AG10803 (cell line): ENCODE results near the gene SIGLEC5.

ENCODE experiments used
- DNase-seq: peaks from one replicate; pipeline ENCODE4 v3.0.0; 2010; ENCODE audit warnings: low read depth
- H3K4me3 ChIP-seq: 2 replicates; pipeline ENCODE4 v1.5.1; 2011; ENCODE audit warnings: mild to moderate bottlenecking, low read length, control low read depth
- TF ChIP-seq, protein P1 (sequence below): conservative IDR thresholded peaks from 2 replicates; pipeline ENCODE4 v1.5.1; 2011; ENCODE audit warnings: mild to moderate bottlenecking, low read length, control low read depth, inconsistent platforms

The SIGLEC5 gene

GRCh38 chr19:51627491-51628138 lies 2.6 kb downstream of the SIGLEC5 start:
- DNase-seq: no peak
- H3K4me3 ChIP-seq: no peak overlapping the region
- TF ChIP-seq, protein P1, sequence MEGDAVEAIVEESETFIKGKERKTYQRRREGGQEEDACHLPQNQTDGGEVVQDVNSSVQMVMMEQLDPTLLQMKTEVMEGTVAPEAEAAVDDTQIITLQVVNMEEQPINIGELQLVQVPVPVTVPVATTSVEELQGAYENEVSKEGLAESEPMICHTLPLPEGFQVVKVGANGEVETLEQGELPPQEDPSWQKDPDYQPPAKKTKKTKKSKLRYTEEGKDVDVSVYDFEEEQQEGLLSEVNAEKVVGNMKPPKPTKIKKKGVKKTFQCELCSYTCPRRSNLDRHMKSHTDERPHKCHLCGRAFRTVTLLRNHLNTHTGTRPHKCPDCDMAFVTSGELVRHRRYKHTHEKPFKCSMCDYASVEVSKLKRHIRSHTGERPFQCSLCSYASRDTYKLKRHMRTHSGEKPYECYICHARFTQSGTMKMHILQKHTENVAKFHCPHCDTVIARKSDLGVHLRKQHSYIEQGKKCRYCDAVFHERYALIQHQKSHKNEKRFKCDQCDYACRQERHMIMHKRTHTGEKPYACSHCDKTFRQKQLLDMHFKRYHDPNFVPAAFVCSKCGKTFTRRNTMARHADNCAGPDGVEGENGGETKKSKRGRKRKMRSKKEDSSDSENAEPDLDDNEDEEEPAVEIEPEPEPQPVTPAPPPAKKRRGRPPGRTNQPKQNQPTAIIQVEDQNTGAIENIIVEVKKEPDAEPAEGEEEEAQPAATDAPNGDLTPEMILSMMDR: no peak

DNA sequence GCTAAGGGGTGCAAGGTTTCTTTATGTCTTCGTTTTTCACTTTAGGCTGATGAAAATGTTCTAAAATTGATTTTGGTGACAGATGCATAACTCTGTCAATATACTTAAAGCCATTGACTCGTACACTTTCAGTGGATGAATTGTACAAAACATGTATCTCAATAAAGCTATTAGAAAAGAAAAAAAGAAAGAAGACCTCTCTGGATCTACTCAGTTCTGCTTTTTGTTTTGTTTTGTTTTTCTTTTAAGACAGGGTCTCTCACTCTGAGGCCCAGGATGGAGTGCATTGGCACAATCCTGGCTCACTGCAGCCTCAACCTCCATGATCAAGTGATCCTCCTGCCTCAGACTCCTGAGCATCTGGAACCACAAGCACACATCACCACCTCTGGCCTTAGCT lies 3.5 kb downstream of the SIGLEC5 start:
- no peak overlapping the region for H3K4me3 ChIP-seq
- DNase-seq: no peak
- TF ChIP-seq, protein P1: no peak

GRCh38 chr19:51621178-51621577 lies 9.0 kb downstream of the SIGLEC5 start:
- H3K4me3 ChIP-seq: no peak overlapping the region
- TF ChIP-seq, protein P1: no peak
- DNase-seq: no peak

DNA sequence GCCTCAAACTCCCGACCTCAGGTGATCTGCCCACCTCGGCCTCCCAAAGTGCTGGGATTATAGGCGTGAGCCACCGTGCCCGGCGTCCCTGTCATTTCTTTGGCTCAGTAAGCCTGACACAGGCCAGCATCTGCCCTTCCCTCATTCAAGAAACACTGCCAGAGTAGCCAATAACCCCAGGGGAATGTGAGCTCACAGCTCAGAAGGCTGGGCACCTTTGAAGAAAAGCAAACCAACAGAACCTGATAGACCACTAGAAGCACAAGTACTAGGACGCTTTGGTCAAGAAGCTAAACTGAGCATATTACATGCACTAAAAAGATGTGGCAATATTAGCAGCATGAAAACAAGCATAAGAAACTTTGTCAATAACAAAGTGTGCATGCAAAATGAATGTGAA lies 14.2 kb downstream of the SIGLEC5 start:
- H3K4me3 ChIP-seq: no peak overlapping the region
- TF ChIP-seq, protein P1: no peak
- no peak for DNase-seq

DNA sequence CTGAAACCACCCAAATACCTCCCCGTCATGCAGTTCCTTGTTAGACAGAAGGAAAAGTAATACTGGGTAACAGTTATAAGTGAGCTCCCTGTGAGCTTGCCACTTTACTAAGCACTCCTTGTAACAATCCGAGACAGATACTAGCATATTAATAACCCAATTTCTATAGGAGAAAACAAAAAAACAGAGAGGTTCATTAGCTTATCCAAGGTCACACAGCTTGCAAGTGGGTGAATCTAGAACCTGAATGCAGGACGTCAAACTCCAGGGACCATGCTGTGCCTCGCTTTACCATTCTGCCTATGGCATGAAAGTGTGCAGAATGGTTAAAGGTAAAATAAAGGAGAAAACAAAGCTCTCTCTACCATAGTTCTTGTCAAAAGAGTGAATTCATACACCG lies 15.4 kb downstream of the SIGLEC5 start:
- H3K4me3 ChIP-seq: no peak overlapping the region
- TF ChIP-seq, protein P1: no peak
- DNase-seq: no peak

DNA sequence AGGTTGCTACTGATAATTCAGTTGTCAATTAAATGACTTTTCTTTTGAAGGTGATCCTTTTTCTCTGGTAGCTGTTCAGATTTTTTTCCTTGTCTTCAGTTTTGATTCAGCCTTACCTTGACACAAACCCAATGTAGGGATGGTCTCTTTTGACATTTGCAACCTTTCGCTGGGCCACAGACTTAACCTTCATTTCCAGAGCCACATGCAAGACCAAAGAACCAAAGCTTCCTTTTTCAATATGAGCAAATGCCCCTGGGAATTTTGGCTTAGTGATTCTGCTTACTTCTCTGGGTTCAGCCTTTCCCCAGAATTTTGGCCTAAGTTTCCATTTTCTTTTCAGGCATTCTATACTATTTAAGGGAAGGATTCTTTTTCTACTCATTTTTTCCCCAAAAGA lies 19.6 kb downstream of the SIGLEC5 start:
- no peak overlapping the region for H3K4me3 ChIP-seq
- DNase-seq: no peak
- TF ChIP-seq, protein P1: no peak

DNA sequence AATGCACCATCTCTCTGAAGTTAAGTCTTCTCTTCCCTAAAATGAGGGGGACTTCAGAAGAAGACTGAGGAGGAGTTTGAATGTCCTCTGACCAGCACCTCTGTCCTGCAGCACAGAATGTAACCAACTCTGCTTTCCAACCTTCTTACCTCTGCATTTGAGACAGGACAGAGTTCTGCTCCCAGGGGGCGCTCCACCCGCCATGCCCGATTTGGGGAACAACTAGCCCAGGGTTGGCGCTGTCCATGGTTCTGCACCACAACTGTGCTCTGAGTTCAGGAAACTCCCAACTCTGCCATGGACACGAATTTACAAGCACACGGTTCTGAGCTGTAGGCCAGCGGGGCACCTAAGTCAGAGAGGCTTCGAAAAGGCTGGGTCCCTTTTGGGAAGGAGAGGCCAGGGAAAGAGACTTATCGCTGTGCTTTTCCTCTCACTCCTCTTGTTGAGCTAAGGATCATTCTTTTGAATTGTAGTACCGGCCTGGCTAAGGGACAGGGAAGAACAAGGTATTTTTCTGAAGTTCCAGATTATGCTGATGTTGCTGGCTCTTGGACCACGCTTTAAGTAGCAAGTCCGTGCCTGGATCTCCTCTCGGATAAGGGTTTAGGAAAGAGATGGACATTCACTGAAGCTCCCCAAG lies 22.2 kb downstream of the SIGLEC5 start:
- TF ChIP-seq, protein P1: peak; percentile 82
- DNase-seq: peak; percentile 73
- no peak overlapping the region for H3K4me3 ChIP-seq
